Activated CD8-positive, alpha-beta memory T cell treated with anti-CD3 and anti-CD28 coated beads for 1 hour (primary cell): ENCODE results near the gene SEPTIN5.

Experiments
- DNase-seq, 2 donors: peaks; one replicate each; pipeline ENCODE4 v3.0.0-alpha.2; 2020; ENCODE audit warnings: low read depth in 1 of 2; ENCODE audit errors: extremely low read depth in 1 of 2

The SEPTIN5 gene

DNA sequence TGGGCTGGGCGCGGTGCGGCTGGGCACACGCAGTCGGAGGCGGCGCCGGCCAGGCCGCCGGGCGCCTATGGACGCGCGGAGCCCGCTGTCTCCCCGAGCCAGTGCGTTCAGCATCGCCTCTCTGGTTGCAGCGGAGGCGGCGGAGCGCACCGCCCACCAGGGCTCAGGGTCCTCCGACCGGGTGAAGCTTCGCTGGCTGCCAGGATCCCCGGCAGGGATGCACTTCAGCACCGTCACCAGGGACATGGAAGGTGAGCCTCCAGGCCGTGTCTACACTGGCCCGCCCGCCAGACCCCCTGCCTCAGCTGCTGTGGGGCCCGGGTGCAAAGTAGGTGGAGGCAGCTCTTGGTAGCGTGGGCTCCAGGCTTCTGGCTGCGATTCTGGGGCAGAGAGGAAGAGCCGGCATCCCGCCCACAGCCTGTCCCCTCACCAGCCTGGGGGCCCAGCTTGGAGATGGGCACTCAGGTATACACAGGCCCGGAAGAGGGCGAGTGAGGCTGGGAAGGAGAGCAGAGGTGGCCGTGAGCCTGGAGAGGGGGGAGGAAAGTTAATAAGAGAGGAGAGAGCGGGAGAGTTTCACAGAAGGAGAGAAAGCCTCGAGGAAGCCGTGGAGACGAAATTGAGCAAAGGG lies 45.2 kb downstream of the SEPTIN5 start:
- no peak for DNase-seq

DNA sequence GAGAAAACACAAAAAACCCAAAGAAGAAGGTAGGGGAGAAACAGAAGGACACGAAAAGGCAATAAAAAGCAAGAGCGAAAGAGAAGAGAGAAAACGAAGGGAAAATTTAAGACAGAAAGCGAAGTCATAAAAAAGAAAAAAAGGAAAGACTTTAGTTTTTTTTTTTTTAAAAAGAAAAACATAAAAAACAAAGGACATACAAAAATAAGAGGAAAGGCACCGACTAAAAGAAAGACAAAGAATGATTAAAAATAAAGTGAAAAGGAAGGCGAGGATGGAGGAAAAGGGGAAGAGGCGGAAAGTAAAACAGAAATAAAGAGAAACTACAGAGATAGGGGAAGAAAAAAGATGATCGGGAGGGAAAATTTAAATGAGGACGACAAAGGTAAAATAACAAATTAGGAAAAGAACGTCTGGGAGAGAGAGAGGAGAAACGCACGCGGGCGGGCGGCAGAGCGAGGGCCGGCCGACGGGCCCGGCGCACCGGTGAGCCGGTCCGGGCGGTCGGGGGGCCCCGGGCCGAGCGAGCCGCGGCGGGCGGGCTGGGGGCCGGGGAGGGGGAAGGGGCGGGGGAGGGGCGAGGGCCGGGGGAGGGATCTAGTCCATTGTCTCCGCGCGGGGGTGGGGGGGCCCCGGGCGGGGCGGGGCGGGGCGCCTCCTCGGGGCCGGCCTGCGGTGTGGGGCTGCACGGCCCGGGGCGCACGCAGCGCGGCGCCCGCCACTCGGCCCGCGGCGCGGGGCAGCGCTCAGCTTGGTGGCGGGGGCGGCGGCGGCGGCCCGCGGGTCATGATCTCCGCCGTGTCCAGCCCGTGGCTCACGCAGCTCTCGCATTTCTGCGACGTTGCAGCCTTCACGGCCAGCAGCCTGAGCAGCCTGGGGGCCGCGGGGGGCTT lies 46.0 kb downstream of the SEPTIN5 start, which contains the start of gene TBX1:
TBX1 (plus strand) TSS at position 721 of the 893 bp plus-strand sequence; CDS start at position 787, 66 bp downstream.
- no peak for DNase-seq

DNA sequence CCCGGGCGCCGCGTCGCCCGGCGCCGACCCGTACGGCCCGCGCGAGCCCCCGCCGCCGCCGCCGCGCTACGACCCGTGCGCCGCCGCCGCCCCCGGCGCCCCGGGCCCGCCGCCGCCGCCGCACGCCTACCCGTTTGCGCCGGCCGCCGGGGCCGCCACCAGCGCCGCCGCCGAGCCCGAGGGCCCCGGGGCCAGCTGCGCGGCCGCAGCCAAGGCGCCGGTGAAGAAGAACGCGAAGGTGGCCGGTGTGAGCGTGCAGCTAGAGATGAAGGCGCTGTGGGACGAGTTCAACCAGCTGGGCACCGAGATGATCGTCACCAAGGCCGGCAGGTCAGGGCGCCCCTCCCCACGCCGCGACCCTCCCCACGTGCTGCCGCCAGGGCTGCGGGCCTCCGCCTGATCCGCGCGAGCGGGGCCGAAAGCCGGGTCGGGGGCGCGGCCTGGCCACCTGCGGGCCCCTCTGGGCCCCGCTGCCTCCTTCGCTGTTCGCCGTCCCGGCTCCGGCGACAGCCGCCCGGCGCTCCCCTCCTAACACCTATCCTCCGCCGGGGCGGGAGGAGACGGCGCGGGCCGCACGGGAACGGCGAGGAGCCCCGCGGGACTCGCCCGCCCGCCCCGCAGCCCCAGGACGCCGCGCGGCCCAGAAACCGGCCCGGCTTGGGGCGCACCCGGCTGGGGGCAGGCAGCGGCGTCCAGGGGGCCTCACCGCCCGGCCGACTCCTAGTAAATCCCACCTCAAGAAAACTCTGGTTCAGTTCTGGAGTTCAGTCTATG lies 46.8 kb downstream of the SEPTIN5 start:
- no peak for DNase-seq

DNA sequence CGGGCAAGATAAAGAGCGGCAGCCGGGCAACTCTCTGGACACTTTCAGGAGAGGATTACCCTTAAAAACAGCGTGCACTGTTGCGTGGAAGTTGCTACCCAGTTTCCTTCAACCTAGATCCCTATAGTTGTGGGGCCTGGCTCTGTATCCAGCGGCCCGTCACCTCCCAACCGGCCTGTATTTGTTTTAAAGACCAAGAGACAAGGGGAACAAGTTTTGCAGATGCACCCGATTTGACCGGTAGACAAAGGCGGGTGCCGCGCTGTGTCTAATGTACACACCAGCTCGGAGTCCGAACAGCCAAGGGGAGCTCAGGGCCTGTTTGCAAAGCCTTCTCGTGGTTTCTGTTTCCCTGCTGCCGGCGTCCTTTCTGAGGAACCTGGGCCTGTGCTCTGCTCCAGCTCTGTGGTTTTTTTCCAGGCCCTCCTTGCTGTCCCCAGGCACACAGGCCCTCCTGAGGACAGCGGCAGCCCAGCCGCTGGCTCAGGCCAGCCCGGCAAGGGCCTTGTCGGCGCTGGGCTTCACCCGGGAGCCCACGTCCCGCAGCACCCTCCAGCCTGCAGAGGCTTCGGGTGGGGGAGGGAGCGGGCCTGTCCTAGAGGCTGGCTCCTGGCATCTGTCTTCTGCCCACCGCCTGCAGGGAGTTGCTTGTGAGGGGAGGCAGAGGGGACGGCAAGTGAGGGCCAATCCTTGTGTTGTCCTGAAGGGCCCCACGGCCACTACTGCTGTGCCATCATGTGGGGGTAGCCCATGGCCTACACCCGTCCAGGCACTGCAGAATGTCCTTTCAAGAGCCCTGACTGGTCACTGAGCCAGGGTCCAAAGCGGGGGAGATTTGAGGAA lies 47.6 kb downstream of the SEPTIN5 start:
- no peak for DNase-seq

DNA sequence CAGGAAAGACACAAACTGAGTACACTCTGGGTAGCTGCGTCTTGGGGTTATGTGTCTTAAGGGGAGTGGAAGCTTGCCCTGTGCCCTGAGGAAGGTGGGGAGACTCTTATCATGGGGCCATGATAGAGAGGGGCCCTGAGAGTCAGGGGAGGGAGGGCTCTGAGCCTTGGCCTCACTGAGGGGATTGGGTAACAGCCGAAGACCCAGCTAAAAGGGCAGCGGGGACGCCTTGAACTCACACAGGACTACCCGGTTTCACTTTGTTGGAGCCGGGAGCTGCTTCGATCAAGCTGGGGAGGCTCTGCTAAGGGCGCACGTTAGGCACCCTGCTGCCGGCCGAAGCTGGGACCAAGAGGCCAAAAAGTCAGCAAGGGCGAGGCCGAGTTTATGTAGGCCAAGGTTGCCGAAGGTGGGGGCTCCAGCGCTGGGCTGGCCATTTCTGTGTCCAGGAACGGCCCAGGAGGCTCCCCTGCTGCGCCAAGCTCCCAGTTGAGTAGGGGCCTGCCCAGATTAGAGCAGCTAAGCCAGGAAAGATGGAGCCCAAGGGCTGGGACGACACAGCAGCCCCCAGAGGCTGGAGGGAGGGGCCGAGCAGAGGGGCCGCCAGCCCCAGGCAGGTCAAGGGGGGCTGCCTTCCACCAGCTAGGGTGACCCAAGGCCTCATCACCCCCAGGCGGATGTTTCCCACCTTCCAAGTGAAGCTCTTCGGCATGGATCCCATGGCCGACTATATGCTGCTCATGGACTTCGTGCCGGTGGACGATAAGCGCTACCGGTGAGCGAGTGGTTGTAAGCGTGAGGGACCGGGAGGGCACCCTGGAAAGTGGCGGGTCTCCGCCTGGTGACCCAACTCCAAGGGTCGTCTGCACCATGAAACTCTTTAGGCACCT lies 48.5 kb downstream of the SEPTIN5 start:
- no peak for DNase-seq

DNA sequence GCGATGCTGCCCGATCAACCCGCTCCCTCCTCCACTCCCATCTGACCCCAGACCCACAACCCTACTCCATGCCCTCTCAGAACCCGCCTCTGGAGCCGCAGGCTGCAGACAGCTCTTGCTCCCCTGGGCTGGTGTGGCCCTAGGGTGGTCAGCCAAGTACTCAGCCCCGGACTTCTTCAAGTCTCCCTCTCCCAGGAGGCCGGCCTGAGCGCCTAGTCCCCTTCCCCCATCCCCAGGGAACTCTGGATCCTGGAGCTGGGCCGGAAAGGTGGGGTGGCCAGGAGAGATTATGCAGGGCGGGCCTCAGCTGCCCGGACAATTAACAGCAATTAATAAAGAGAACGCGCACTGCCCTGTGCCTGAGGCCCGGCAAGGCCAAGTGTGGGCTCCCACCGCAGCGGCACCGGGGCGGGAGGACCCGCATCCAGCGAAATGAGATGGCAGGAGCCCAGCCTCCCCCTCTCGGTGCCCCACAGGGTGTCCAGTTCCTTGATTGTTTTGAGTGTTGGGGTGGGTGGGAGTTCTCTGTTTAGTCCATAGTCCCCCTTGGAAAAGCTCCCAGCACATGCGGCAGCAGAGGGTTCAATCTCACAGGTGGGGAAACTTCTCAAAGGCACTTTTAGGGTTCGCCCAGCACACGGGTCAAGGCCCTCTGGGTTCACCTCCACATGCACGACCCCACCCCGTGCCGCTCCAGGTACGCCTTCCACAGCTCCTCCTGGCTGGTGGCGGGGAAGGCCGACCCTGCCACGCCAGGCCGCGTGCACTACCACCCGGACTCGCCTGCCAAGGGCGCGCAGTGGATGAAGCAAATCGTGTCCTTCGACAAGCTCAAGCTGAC lies 49.4 kb downstream of the SEPTIN5 start:
- no peak for DNase-seq

DNA sequence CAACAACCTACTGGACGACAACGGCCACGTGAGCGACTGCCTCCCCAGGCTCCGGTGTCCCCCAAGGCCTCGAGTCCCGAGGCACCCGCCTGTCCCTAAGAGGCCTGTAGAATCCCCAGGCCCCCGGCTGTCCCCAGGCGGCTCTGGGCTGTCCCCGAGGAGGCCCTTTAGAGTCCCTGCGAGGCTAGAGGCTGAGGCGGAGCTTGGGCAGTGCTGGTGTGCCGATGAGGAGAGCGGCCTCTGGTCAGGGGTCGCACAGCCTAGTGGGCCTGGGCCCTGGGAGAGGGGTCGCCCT lies 49.9 kb downstream of the SEPTIN5 start:
- no peak for DNase-seq

DNA sequence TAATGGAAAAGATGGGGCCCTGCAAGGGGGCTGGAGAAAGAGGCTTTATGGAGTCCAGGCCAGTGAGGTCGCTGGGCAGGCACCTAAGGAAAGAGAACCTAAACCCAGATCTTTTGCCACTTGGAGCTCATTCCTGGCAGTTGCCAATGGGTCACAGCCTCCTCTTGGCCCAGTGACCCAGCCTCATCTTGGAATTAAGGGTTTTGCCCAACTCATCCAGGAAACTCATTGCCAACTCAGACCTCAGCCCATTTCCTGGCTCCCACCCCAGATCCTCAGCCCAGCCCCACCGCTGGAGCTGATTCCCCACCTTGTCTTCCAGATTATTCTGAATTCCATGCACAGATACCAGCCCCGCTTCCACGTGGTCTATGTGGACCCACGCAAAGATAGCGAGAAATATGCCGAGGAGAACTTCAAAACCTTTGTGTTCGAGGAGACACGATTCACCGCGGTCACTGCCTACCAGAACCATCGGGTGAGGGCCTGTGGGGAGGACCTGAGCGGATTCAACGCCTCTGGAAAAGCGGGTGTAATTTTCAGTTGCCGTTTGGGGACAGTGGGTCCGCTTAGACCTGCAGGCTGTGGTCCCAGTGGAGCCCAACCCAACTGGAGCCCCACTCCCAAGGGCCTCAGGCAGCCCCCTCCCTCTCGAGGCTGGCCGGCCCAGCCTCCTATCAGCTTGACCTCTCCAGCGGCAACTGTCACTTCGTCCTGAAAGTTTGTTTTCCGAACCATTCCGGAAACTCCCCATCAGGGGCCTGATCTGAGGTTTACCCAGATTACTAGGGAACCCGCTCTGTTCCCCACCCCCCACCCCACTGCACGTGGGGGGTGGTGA lies 50.6 kb downstream of the SEPTIN5 start:
- DNase-seq, result no peak

DNA sequence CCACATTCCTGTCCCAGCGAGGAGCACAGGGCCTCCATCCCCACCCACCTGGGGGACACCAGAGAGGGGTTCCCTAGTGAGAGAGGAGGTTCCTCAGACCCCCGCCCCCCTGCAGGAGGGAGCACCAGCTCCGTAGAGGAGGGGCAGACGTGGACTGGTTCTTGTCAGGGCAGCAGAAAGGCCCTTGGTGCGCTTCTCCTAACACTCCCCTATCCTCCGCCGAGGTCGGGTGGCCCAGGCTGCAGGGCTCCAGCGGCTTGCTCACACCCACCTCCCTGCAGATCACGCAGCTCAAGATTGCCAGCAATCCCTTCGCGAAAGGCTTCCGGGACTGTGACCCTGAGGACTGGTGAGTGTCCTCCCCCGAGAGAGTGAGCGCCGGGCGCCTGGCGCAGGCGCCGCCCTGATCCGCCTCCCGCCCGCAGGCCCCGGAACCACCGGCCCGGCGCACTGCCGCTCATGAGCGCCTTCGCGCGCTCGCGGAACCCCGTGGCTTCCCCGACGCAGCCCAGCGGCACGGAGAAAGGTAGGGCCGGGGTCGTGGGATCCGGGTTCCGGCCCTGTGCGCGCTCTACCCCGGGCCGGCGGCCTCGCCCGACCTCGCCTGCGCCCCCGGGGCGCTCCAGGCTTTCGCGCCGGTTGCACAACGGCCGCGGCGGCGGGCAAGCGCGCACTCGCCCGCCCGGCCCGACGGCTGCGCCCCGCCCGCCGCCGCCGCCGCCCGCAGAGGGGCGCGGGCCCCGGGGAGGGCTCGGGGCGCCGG lies 51.4 kb downstream of the SEPTIN5 start:
- no peak for DNase-seq

DNA sequence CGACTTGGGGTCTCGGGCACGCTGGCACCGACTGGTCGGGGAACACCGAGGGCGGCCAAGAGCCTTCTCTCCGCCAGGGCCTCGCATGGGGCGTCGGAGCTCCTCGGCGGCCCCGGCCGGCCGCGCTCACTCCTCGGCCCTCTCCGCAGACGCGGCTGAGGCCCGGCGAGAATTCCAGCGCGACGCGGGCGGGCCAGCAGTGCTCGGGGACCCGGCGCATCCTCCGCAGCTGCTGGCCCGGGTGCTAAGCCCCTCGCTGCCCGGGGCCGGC lies 51.9 kb downstream of the SEPTIN5 start:
- no peak for DNase-seq

DNA sequence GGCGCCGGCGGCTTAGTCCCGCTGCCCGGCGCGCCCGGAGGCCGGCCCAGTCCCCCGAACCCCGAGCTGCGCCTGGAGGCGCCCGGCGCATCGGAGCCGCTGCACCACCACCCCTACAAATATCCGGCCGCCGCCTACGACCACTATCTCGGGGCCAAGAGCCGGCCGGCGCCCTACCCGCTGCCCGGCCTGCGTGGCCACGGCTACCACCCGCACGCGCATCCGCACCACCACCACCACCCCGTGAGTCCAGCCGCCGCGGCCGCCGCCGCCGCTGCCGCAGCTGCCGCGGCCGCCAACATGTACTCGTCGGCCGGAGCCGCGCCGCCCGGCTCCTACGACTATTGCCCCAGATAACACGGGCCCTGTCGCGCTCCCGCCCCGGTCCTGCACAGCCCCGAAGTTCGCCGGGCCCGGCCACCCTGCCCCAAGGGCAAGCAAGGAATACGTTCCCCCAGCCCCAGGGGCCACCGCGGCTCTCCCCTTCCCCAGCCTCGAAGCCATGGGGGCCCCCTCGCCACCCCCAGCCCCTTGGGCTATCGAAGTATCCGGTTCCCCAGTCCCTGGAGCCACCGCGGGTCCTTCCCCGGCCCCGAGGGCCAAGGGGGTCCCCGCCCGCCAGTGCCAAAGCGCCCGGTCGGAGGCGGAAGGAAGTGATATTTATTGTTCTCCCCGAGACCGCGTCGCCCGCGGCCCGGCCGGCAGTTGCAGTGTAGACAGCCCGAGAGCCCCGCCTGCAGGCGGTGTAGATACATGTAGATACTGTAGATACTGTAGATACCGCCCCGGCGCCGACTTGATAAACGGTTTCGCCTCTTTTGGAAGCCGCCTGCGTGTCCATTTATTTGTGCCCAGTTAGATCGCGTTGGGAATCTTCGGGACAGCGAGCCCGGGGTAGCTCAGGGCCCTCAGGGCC lies 52.5 kb downstream of the SEPTIN5 start:
- DNase-seq, result peak in 1 of 2 donors; percentile 32

DNA sequence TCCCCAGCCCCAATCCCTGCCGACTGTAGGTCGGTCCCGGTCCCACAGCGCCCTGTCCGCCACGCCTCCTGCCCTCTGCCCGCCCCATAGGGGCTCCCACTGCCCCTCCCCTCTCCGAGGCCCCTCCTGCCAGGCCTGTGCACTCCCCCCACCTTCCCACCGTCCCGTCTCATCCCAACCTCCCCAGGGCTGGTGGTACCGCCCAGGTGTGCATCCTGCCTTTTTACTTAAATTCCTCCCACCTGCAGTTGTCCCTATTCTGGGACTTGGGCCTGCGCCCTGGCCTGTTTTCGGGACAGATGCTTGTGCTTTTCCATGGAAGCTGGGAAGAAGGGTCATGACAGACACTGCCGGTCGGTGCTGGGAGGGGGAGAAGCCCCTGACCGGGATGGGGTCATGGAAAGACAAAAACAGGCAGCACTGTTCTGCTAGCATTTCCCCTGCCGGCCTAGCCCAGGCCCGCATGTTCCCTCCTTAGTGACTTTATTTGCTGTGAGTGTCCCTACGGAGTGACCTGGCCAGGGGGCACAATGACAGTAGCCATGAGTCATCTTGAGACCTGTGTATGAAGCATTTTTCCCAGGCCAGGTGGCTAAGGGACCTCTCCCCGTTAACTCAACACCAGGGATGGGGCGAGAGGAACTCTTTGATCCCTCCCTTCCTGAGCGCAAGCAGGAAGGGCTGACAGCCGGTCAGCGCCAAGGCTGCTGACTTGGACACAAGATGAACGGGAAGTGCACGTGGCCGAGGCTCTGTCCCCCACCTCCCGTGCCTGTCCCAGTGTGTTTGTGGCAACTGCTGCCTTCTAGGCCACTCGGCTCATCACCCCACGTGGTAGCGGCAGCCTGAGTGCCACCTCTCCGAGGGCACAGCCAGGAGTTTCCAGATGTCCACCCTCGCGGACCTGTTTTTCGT lies 53.4 kb downstream of the SEPTIN5 start:
- DNase-seq, result no peak

DNA sequence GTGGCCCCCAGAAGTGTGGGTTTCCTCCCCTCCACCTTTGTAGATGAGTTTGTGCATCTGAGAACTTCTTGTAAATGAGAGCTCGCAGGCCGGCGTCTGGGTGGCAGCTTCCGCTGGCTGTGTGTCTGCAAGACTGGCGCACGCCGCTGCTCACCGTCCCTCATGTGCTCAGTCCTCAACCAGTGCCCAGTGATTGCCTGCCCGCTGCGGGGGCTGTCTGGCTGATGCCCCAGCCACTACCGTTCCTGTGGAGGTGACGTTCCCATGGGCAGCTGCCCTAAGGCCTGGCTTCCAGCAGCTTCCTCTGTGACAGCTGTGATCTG lies 55.1 kb downstream of the SEPTIN5 start:
- DNase-seq, result no peak

DNA sequence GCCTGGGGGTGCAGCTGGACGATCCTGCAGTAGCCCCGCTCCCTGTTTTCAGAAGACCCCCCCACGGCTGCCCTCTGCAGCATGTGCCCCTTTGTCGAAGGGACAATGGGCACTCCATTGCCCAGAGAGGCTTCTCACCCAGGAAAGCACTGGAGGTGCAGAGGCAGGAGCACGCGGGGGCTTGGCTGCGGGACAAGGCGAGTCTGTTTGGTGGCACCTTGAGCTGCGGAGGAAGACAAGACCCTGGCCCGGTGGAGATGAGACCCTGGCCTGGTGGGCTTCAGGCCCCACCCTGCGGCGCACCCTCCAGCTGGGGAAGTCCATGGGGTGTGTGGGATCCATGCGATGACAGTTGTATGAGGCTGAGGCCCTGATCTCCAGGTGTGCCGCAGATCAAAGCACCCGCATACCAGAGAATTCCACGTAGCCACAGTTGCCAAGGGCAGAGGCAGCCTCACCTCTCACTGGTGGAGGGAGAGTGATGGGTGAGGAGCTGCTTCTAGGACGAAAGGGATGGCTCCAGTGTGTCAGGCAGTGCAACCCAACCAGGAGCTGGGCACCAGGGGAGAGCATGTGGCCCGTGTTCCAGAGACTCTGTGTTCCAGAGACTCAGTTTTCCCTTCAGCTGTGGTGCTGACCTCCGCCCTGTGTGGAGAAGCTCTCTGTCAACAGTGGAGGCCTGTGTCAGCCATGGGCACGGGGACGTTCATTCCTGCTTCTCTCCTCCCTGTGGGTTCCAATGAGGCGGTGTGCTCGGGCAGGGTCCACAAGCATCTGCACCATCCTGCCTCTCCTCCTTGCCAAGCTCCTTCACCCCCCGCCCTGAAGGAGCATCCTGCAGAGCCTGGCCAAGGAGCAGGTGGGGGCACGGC lies 56.3 kb downstream of the SEPTIN5 start:
- no peak for DNase-seq

DNA sequence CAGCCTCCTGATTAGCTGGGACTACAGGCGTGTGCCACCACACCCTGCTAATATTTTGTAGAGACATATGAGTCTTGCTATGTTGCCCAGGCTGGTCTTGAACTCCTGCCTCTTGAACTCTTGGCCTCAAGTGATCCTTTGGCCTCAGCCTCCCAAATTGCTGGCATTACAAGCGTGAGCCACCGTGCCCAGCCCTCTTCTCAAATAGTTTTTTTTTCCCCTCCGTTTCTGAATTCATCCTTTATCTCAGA lies 58.0 kb downstream of the SEPTIN5 start:
- no peak for DNase-seq
